Measurements from ENCODE around the gene TBP. TPM values are rescaled to one million over a fixed set of nuclear protein-coding genes. Genes with fewer than 3 reads are reported as not detected.

The TBP gene
- total RNA-seq, 4 donors from 2014 or later, result 7.5 to 17.7 (median 12.3) TPM

Other genes starting within 250 kb of the TBP start
- 10 to 100 TPM; 24.7 to 35.9 (median 26.7) TPM for gene FAM120B, start 247.6 kb upstream of the TBP start, total RNA-seq
- 100 to 1,000 TPM in 2 of 4 donors, 10 to 100 TPM in 2; 39.2 to 152 (median 83.4) TPM for gene PSMB1, start 1.1 kb upstream of the TBP start, total RNA-seq
- gene PDCD2, start 30.3 kb downstream of the TBP start, total RNA-seq, result 10 to 100 TPM; 38.0 to 82.4 (median 62.6) TPM

Measured in transverse colon (tissue), 4 donors.